Activated T-cell treated with anti-CD3 and anti-CD28 coated beads for 4 hours (primary cell): ENCODE results near the gene PRDM2.
A peak's percentile ranks its signal among the peaks of the same experiment; 100 is the strongest.
"Not testable (repeated sequence)": the region's sequence is repeated elsewhere in the genome, so short reads cannot be mapped to it uniquely, and the experiment has no call there.

Experiments
- DNase-seq: peaks from one replicate; pipeline ENCODE4 v3.0.0-alpha.2; 2020

Gene PRDM2

GRCh38 chr1:13702425-13703127 lies 2.6 kb downstream of the PRDM2 start:
- peak; percentile 37 for DNase-seq

- no peak for DNase-seq
Measured at GRCh38 chr1:13703128-13703513, 3.1 kb downstream of the PRDM2 start.

- DNase-seq: no peak
Measured at GRCh38 chr1:13703558-13704490, 3.8 kb downstream of the PRDM2 start.

GRCh38 chr1:13706046-13706445 lies 6.1 kb downstream of the PRDM2 start:
- DNase-seq: no peak

GRCh38 chr1:13707164-13707563 lies 7.2 kb downstream of the PRDM2 start:
- DNase-seq: no peak

GRCh38 chr1:13708380-13708982 lies 8.5 kb downstream of the PRDM2 start:
- DNase-seq: no peak

GRCh38 chr1:13710086-13710485 lies 10.1 kb downstream of the PRDM2 start:
- DNase-seq: no peak

- DNase-seq: no peak
Measured at GRCh38 chr1:13714851-13715250, 14.9 kb downstream of the PRDM2 start.

GRCh38 chr1:13715616-13716287 lies 15.8 kb downstream of the PRDM2 start:
- not testable (repeated sequence) for DNase-seq

- DNase-seq: no peak
Measured at GRCh38 chr1:13722808-13723360, 22.9 kb downstream of the PRDM2 start.

GRCh38 chr1:13723810-13724209 lies 23.8 kb downstream of the PRDM2 start:
- no peak for DNase-seq

- peak; percentile 38 for DNase-seq
Measured at GRCh38 chr1:13725714-13726175, 25.8 kb downstream of the PRDM2 start.

- no peak for DNase-seq
Measured at GRCh38 chr1:13728091-13728715, 28.2 kb downstream of the PRDM2 start.

GRCh38 chr1:13730291-13730690 lies 30.3 kb downstream of the PRDM2 start:
- no peak for DNase-seq

GRCh38 chr1:13730751-13731482 lies 30.9 kb downstream of the PRDM2 start:
- DNase-seq: peak; percentile 58

GRCh38 chr1:13731897-13732296 lies 31.9 kb downstream of the PRDM2 start:
- no peak for DNase-seq

GRCh38 chr1:13732971-13733667 lies 33.1 kb downstream of the PRDM2 start:
- no peak for DNase-seq

GRCh38 chr1:13733711-13734110 lies 33.7 kb downstream of the PRDM2 start:
- no peak for DNase-seq

GRCh38 chr1:13735168-13735930 lies 35.4 kb downstream of the PRDM2 start:
- no peak for DNase-seq

GRCh38 chr1:13737398-13737797 lies 37.4 kb downstream of the PRDM2 start:
- no peak for DNase-seq
